ENCODE results near the gene EVC2. TPM values are rescaled to one million over a fixed set of nuclear protein-coding genes. Genes with fewer than 3 reads are reported as not detected.
"Not testable (repeated sequence)": the region's sequence is repeated elsewhere in the genome, so short reads cannot be mapped to it uniquely, and the experiment has no call there.

EVC2 gene
- total RNA-seq, 1 donor from 2014 or later: 14.7 TPM

DNA sequence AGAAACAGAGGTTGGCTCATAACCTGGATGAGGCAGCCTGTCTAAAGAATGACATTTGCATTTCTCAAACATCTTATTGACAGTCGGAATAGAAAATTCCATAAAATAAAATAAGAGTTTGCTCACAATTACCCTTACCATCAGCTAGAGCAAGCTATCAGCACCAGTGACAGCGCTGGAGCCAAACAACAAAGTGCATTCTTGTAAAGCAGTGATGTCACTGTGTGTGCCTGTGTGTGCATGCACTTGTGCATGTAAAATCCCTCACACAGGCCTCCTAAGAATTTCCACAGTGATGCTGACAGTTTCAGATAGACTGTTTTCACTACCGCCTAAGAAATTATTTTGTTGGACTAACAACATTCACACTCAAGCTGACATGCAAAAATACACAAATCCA is 77.6 kb downstream of the EVC2 start:
- DNase-seq (ENCODE audit: low read depth): no peak

DNA sequence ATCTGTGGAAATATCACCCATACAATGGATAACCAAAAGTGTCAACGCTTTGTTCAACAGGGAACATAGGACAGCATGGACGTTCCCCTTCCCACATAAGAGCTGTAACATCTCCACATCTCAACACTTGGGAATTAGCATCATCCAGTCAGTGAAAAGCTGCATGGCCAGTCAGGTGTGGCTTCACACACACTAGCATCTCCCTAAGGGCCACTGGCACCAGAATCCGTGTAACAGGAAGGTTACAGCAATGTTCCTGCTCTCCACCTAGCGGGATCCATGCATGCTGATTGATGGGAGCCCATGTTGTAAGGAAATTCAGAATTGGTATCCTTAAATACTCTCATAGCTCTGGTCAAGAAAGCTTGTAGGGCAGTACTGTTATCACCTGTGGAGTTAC is 78.8 kb downstream of the EVC2 start:
- no peak for DNase-seq (ENCODE audit: low read depth)

DNA sequence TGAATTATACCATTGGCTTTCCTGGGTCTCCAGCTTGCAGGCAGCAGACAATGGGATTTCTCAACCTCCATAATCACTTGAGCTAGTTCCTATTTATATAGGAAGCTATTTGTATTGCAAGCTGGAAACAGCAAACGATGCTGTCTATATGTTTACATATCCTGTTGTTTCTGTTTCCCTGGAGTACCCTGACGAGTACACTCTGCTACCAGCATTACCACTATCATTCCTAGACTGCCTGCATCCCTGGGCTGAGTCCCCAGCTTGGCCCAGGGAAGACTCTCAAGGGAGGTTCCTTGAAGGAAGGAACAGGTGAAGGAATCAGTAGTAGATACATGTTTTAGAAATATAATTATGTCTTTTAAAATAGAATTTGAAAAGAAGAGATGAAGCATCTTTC is 81.4 kb downstream of the EVC2 start:
- DNase-seq (ENCODE audit: low read depth): no peak

DNA sequence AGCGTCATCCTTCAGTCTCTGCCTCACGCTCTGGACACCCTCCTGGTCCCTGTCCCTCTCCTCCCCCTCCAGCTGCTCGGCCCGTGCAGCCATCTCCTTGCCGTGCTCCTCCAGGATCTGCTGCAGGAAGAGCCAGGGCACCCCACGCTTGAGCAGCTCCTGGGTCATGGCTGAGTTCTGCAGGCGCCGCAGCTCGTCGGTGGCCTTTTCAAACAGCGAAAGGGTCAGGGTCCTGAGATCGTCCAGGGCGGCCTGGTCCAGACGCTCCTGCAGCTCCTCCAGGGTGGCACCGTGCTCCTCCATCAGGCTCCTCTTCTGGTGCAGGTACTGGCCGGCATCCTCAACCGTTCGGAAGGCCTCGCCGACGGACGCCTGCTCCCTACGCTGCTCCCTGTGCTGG is 85.8 kb downstream of the EVC2 start:
- no peak for DNase-seq (ENCODE audit: low read depth)

DNA sequence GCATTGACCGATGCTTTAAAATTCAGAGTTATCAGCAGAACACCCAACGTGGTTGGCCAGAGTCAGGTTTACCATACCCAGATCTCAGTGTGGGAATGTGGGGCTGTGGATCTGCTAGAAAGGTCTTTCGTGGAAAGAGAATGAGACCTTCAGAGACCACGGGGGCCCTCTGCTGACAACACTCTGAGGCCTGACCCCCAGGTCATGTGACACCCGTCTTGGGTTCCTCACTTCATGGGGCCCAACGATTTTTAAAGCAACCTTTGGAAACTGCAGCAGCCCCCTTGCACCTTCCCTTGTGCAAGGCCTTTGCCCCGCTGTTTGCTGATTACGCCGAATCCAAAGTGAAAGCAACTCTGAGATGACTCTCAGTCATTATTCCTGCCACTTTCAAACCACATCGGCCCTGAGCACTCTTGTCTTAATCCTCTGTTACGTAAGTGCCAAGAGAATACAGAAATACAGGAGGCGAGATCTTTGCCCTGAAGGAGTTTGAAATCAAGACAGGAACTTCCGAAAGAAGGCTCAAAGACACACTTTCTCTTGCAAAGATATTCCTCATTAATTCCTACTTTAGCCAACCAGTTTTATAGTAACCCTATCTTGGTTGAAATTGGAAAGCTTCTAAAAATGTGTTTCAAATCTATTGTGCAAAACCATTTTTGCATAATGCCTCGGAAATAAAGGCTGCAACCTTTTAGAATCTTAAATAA is 88.3 kb downstream of the EVC2 start:
- DNase-seq (ENCODE audit: low read depth): peak; percentile 5

DNA sequence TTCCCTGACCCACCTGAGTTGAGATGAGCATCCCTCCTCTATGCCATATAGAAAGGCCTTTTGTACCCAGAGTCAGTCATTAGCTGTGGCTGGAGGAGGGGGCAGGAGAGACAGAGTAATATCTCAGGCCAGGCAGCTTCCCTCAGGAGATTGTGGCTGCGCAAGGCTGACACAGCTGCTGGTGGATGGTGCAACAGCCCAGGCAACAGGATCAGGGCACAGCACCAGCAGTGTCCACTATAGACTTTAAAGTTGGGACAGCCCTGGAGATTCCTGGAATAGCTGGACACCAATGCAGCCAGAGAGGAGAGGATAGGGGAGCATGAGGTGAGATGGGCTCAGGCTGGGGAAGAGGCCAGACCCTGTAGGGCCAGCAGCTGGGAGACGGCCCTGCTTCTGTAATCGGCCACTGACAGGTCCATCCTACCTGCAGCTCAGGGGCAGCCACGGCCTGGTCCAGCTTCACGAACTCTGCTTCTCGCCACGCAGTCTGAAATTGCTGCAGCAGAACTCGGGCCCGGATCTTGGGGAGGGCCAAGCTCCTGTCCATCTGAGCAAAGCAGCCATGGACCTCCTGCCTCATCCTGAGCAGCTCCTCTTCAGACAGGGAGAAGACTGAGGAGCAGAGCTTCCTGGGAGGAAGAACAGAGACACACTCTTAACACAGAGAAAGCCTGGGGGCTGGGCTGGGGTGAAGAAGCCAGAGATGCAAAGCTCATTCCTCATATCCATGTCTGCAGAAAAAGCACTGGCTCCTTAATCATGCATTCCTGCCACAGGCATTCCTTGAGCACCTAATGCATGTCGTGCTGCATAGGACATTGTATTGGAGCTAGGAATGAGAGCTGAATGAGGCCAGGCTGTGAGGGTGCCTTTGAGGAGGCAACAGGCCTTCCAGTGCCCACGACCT is 90.1 kb downstream of the EVC2 start:
- DNase-seq (ENCODE audit: low read depth): no peak

DNA sequence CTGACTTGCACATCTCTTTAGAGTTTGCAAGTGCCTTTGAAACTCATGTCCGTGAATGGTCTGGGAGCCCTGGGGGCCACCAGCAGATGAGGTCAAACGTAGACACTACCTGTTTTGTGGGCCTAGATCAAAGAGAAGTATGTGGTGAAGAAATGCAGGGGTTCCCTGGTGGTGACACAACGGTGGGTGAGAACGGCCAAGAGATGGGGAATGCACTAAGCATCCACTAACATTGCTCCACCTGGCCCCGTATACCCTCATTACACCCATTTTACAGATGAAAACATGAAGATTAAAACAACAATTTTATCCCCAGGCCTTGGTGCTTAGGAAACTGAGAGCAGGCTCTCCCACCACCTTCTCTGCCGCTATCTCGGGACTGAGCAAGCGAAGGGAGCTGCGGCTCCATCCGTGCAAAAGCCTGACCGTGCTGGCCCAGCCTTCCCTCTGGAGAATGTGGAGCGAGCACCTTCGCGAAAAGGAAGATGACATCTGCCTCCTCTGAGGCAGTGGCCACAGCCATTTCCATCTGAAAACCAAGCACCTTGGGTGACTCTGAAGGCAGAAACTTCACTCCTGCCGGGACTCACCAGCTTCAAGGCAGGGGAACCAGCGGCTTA is 91.9 kb downstream of the EVC2 start:
- no peak for DNase-seq (ENCODE audit: low read depth)

DNA sequence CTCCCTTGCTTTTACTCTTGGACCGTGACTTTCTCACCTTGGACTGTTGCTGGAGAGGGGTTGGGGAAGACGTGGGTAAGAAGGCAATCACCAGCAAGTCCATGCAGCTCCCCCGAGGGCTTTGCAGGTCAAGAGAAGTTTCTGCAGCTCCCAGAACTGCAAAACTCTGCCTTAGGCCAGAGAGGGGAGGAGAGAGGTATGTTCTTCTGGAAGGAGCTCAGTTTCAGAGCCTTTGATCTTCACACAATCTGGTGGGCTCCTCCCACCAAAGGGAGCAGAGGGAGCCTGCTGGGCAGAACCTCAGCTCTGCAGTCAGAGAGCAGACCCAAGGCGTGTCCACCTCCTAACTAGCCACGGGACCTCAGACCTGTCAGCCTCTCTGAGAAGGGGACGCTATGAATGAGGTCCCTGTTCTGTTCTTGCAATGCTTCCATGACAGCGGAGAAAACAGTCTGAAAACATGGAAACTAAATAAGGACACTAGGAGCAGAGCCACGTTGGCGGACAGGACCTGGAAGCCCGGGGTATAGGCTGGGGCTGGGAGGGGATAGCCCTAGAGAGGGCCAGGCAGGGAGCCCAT is 92.8 kb downstream of the EVC2 start:
- no peak for DNase-seq (ENCODE audit: low read depth)

DNA sequence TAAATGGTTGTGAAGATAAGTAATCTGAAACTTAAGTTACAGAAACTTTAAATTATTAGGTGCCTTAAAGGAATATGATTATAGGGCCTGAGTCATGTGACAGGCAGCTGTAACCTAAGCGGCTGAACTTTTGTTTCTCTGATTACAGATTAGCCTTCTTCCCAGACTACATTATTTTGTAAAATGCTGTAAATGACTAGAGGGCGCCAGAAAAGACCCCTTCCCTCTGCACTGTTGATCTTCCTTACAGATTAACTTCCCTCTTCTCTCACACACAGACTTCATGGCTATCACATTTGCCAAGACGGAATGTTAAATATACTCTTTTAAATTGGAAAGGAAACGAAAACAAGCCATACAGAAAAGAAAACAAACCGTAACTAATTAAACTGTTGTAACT is 96.6 kb downstream of the EVC2 start:
- peak; percentile 29 for DNase-seq (ENCODE audit: low read depth)

DNA sequence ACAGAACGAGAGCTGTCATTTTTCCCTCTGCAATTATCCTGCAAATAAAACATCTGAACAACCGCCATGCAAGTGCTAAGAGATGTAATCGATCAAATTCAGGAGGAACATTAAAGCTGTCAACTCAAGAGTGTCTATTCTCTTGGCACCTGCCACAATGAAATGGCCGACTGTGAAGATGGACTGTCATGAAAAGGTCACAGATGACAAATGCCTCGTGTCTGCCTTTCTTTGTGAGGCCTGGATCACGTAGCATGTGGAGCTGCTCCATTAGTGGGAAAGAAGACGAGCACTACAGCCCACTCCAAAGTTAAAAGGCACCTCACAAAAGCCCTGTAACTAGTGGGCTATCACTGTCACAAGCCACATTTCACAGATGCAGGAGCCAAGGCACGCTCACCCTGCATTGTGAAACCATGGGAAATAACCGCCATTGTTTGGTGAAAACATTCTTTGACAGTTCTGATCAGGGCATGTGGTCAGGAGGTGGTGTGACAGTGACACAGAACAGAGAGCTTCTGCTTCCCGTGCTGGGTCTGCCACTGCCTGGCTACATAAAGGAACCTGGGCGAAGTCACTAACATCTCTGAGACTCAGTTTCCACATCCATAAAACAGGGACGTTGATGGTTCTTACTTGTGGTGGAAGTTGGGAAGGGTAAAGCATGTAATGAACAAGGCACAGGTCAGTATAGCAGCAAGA is 98.9 kb downstream of the EVC2 start:
- DNase-seq (ENCODE audit: low read depth): no peak

DNA sequence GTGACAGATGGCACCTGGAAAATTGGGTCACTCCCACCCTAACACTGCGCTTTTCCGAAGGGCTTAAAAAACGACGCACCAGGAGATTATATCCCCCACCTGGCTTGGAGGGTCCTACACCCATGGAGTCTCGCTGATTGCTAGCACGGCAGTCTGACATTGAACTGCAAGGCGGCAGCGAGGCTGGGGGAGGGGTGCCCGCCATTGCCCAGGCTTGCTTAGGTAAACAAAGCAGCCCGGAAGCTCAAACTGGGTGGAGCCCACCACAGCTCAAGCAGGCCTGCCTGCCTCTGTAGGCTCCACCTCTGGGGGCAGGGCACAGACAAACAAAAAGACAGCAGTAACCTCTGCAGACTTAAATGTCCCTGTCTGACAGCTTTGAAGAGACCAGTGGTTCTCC is 114.5 kb downstream of the EVC2 start:
- DNase-seq (ENCODE audit: low read depth): not testable (repeated sequence)

DNA sequence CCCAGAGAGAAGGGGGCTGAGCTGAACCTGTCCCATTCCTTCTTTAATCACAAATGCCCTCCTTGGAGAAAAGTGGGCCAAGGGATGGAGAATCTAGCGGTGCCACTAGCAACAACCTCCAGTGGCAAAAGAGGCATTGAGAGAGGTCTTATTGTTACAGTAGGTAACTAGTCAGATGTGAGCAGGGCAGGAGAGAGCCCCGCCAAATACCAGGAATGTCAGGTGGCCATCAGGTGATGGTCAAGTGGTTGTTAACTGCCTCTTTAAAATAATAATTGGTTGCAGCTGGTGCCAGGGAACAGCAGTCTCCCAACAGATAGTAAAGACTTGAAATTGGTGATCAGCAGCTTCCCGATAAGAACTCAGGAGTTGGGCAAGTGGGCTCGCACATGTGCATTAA is 116.1 kb downstream of the EVC2 start:
- DNase-seq (ENCODE audit: low read depth): no peak

DNA sequence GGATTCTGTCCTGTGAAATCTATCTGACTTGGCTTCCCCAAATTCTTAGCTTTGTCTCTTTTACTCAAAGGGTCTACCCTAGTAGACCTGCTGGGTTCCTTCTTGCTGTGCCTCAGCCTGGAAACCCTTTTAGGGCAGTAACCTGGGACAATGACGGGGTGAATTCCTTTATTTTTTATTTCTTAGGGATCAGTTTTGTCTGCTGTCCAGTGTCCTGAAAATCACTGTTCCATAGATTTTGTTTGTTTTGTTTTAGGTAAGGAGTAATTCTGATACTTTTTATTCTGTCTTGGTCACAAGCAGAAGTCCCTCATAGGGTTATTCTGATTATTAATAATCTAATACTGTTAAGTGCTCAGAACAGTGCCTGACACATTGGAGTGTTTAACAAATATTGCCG is 118.9 kb downstream of the EVC2 start:
- no peak for DNase-seq (ENCODE audit: low read depth)

DNA sequence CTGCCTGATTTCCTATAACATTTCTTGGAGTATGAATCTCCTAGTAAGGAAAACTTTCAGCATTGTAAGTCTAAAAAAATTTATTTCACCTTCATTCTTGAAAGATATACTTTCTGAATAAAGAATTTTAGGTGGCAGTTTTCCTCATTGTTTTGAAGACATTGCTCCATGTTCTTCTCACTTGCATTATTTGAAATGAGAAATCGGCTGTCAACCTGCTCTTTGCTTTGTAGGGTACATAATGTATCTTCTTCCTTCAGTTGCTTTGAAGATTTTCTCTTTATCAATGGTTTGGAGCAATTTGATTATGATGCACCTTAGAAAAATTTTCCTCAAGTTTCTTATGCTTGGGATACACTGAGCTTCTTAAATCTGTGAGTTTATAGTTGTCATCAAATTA is 120.3 kb downstream of the EVC2 start:
- DNase-seq (ENCODE audit: low read depth): no peak

DNA sequence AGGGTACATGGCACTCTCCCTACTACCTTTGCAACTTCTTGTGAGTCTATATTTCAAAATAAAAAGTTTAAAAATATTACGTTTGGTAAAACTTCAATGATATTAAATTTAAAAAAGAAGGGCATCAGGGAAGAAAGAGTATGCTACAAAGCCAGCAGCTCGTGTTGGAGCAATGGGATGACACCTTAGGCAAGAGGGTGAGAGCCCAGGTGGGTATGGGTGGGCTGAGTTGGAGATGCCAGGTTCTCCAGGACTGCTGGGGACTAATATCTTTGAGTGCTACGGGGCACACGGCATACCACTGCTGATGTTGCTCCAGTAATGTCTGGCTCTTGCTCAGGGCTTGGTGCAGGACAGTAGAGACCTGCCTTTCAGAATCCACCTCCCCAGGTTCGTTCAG is 132.4 kb downstream of the EVC2 start:
- no peak for DNase-seq (ENCODE audit: low read depth)

DNA sequence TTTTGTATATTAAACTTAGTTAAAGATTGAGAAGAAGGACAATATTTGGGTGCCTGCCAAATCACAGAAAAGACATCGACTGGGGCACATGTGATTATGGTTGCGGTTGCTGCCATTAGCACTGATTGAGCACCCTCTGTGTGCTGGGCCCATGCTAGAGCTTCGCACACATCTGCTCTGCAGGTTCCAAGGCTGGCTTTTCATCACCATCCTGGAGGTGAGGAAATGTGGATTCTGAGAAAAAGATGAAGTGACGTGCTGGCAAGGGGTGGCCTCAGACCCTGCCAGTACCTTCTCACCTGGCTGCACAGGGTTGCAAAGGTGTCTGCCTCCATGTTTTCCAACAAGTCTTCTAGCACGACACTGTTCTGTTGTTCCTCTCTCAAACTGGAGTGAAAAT is 134.0 kb downstream of the EVC2 start:
- DNase-seq (ENCODE audit: low read depth): no peak

DNA sequence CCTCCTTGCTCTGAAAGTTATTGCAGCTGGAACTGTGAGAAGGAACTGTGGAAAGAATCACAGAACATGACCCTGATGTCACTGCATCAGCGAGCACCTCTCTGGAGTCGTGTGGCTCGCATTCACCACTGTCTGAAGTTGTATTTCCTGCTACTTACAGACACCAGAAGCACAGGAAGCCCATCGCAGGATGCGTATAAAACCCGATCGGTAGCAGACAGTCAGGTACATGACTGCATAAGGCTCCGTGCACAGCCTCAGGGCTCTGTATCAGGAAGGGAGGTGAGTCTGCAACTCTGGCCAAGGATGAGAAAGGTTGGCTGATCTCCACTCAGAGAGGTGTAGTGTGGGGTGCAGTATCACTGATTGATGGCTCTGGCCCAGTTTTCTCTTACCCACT is 134.4 kb downstream of the EVC2 start:
- DNase-seq (ENCODE audit: low read depth): no peak

DNA sequence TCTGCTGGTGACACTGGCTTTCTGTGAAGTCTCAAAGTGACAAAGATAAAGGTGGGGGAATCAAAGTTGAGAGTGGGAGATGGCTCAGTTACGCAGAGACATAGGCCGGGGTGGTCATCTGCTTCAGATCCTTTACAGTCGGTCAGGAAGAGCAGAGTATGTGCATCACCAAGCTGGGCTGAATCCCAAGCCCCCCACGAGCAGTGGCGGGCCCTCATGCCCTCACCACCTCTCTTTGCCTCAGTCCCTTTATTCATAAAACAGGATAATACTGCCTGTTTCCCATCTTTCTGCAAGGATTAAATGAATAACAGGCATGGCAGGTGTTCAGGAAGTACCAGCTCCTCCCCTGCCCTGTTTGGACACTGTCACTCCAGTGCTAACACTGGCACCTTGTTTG is 135.6 kb downstream of the EVC2 start:
- DNase-seq (ENCODE audit: low read depth): no peak

DNA sequence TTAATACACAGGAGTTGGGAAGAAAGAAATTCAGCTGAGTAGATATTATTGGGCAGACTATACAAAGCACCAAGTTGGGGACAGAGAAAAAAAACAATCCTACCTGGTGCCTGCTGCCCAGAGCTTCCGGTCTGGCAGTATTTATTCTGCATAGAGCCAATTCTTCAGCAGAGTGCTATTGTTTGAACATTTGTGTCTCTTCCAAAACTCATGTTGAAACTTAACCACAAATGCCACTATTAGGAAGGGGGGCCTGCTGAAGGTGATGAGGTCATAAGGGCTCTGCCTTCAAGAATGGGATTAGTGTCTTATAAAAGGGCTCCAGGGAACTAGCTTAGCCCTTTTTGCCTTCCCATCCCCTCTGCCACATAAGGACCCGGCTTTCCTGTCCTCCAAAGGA is 136.2 kb downstream of the EVC2 start:
- peak; percentile 41 for DNase-seq (ENCODE audit: low read depth)

DNA sequence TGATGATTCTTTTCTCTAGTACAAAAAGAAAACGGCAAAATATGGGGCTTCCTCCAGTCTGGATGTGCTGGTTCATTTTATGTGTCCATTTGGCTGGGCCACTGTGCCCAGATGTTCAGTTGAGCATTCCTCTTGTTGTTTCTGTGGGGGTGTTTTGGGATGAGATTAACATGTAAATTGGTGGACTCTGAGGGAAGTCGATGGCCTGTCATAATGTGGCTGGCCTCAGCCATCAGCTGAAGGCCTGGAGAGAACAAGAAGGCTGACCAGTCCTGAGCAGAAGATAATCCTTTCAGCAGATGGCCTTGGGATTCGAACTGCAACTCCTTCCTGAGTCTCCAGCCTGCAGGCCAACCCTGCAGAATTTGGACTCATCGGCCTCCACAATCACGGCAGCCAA is 136.7 kb downstream of the EVC2 start:
- no peak for DNase-seq (ENCODE audit: low read depth)

DNA sequence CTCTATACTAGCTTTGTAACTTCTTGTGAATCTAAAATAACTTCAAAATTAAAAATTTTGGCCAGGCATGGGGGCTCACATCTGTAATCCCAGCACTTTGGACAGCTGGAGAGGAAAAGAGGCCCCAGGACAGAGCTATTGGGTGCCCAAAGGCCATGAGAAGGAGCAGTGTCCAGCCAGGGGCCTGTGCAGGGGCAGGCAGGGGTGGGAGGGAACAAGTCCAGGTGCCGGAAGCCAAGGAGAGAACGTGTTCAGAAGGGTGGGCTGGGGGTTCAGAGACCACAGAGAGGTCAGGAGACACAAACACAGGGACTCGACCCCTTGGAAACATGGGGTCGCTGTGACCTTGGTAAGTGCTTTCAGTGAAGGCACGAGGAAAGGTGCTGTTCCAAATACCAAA is 138.9 kb downstream of the EVC2 start:
- DNase-seq (ENCODE audit: low read depth): no peak

DNA sequence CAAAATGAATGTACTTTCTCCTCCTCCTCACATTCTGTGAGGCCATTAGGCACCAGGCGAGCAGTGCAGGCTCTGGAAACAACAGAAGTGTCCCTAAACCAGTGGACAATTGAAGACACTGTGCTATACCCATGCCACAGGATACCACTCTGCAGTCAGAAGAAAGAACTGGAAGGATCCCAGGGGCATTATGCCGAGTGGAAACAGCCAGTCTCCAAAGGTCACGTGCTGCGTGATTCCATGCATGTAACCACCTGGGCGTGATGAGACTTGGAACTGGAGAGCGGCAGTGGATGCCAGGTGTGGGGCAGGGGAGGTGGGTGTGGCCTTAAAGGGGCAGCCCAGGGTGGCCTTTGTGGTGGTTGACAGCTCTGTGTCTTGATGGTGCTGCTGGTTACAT is 139.4 kb downstream of the EVC2 start:
- no peak for DNase-seq (ENCODE audit: low read depth)

Measured in renal cortical epithelial cell (primary cell).